ENCODE measurements around the gene SLX4IP. TPM values are rescaled to one million over a fixed set of nuclear protein-coding genes. Genes with fewer than 3 reads are reported as not detected.
A peak's percentile ranks its signal among the peaks of the same experiment; 100 is the strongest.

The SLX4IP gene
- total and polyA plus RNA-seq, 2 of the 13 experiments (the other 11 are each of a cell fraction or from before 2014, with no cell fraction given) = 3.6 to 7.3 TPM

DNA sequence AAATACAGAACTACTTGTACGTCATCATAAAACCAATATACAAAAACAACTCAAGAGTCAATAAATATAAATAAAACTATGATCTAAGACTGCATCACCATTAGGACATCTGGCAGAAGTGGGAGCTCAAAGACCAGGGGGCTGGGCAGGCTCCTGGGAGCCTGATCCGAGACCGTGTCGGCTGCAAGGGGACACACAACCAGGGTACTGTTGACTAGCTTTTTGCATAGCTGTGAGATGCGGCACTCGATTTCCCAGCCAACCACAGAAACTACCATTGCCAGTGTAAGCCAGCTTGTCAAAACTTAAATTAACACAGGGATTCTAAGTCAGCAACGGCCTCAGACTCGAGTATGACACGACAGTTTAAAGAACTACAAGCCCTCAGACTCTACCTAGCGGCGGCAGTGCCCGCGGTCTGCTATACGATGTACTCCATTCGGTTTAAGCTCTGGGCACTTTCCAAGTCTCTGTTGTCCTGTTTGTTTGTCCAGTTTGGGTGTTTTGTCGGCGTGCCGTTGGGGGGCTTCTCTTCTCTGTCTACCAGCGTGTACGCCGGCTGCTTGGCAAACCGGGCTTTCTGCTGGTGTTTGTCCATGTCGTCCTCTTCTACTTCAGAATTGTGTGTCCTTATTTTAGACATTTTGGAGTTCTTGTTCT is 204.1 kb downstream of the SLX4IP start (continued):
- TF ChIP-seq, protein P1, sequence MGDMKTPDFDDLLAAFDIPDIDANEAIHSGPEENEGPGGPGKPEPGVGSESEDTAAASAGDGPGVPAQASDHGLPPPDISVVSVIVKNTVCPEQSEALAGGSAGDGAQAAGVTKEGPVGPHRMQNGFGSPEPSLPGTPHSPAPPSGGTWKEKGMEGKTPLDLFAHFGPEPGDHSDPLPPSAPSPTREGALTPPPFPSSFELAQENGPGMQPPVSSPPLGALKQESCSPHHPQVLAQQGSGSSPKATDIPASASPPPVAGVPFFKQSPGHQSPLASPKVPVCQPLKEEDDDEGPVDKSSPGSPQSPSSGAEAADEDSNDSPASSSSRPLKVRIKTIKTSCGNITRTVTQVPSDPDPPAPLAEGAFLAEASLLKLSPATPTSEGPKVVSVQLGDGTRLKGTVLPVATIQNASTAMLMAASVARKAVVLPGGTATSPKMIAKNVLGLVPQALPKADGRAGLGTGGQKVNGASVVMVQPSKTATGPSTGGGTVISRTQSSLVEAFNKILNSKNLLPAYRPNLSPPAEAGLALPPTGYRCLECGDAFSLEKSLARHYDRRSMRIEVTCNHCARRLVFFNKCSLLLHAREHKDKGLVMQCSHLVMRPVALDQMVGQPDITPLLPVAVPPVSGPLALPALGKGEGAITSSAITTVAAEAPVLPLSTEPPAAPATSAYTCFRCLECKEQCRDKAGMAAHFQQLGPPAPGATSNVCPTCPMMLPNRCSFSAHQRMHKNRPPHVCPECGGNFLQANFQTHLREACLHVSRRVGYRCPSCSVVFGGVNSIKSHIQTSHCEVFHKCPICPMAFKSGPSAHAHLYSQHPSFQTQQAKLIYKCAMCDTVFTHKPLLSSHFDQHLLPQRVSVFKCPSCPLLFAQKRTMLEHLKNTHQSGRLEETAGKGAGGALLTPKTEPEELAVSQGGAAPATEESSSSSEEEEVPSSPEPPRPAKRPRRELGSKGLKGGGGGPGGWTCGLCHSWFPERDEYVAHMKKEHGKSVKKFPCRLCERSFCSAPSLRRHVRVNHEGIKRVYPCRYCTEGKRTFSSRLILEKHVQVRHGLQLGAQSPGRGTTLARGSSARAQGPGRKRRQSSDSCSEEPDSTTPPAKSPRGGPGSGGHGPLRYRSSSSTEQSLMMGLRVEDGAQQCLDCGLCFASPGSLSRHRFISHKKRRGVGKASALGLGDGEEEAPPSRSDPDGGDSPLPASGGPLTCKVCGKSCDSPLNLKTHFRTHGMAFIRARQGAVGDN (CRISPR knock-in tag; IDR thresholded peaks at IDR 0.05) = 0 out of 2 replicates have a peak, but pooled peaks have one; percentile 0

DNA sequence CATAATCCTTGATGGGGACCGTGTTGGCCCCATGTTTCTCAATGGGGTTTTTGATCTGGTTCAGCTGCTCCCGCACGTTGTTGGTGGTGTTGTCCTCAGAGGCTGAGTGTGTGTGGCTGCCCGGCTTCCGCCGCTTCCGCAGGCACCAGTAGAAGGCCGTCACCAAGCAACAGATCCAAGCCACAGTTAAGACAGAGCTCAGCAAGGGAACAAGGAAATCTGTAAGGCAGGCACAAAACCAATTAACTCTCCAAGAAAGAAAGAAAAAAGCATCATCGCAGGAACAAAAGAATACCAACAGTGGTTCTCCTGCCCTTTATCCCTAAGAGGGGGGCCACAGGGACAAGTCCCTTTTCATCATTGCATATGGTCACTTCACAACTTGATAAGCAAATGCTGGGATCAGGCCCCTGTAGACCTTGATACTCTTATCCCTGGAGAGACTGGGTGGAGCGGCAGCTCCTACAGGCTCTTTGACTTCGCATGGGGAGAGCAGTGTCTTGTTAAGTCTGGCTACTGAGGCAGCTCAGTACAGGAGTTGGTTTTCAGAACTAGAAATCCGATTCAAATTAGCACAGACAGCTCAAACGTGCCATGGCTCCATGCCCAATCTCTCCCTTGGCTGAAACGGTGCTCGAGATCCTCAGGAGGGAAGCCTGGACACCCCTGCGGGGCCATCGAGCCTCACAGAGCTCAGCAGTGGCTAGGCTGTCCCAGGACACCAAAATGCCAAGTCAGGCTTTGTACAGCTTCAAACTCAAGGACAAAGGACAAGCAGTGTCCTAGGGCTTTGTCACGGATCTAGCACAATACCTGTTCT is 204.8 kb downstream of the SLX4IP start:
- 96% methylated on average over 18 of the region's 18 CpGs for WGBS (ENCODE audit: low lambda C conversion rate)
- peaks cover 54 to 68% of the 10 kb centered on the region in 2 experiments for H3K36me3 ChIP-seq (replicated peaks in 1 of 2; ENCODE audit: control insufficient read depth in 1 of 2, insufficient read depth in 2 of 2, low read length in 2 of 2)
- no peak overlapping the region for H3K4me2 ChIP-seq (ENCODE audit: low read depth, low read length)
- H3K9ac ChIP-seq (ENCODE audit: insufficient read depth, low read depth, low read length) = no peak overlapping the region
- H3K27ac ChIP-seq (ENCODE audit: extremely low read length, insufficient read depth, low read length) = no peak overlapping the region
- ChIA-PET CTCF (ENCODE audit: low intra/inter-chr PET ratio, low total read pairs) (no interaction called here), POLR2A (no interaction called here)
- no TSS peak for BruUV-seq (replicated peaks)
- peak; percentile 6; the same call in 2 of the 3 replicates for ATAC-seq
- H3K27me3 ChIP-seq (ENCODE audit: control insufficient read depth in 1 of 2, insufficient read depth in 2 of 2, low read length in 2 of 2) = no peaks in the 10 kb centered on the region
- H3K9me3 ChIP-seq (ENCODE audit: low read length) = no peaks in the 10 kb centered on the region
- intact Hi-C loops (cut with micrococcal nuclease; ENCODE audit: unreplicated experiment) (loop anchor here (10.0 kb wide), 1 partner anchor 205 kb away; the partner anchor contains the start of genes MKKS and SLX4IP), in situ Hi-C loops (cut with HindIII; ENCODE audit: extremely low pct_ligation_motif_present, low pct_unique_long_range_greater_than_20kb) (loop anchor here (5.0 to 10.0 kb wide), 2 partner anchors 88 to 205 kb away; partner anchors contain the start of genes MKKS and SLX4IP)
- H4K20me1 ChIP-seq (ENCODE audit: insufficient read depth, low read length) = no peaks in the 10 kb centered on the region
- no peak for FAIRE-seq
- no peak overlapping the region for H2AFZ ChIP-seq (ENCODE audit: low read length)
- H3K4me1 ChIP-seq (ENCODE audit: insufficient read depth, low read length) = no peaks in the 10 kb centered on the region
- H3K4me3 ChIP-seq (replicated peaks in 1 of 3; ENCODE audit: insufficient read depth in 1 of 3, low read depth in 2 of 3, low read length in 3 of 3) = no peak overlapping the region
- TF ChIP-seq MAFF (IDR thresholded peaks at IDR 0.05; ENCODE audit: low read depth, low read length) = 0 out of 2 replicates have a peak, but pooled peaks have one; percentile 6
- TF ChIP-seq MAFK (conservative IDR thresholded peaks at IDR 0.05 in 1 of 2, IDR thresholded peaks at IDR 0.05 in 1 of 2; ENCODE audit: low read length in 2 of 2) = peak in 1 of 2 experiments; percentile 29; a peak in 1 of 4 replicates
- TF ChIP-seq POLR2G (IDR thresholded peaks at IDR 0.05; ENCODE audit: low read depth, low read length) = peak; percentile 39
- no peak for TF ChIP-seq JUN (CRISPR knock-in tag; IDR thresholded peaks at IDR 0.05)
- TF ChIP-seq, protein P1 (CRISPR knock-in tag; IDR thresholded peaks at IDR 0.05) = 0 out of 2 replicates have a peak, but pooled peaks have one; percentile 12
- no peak for TF ChIP-seq SRF (IDR thresholded peaks at IDR 0.05; ENCODE audit: low read depth, low read length)
- no peak for TF ChIP-seq KAT2B (IDR thresholded peaks at IDR 0.05; ENCODE audit: borderline replicate concordance, low read depth, low read length)
- peak; percentile 44 for TF ChIP-seq AGO2 (optimal IDR thresholded peaks at IDR 0.05; ENCODE audit: low read depth, low read length)
- DNase-seq (ENCODE audit: low spot score) = no peak
- no peaks in the 10 kb centered on the region for H3K79me2 ChIP-seq (ENCODE audit: insufficient read depth, low read length)
